ENCODE measurements around the gene EPS8.

Gene EPS8

DNA sequence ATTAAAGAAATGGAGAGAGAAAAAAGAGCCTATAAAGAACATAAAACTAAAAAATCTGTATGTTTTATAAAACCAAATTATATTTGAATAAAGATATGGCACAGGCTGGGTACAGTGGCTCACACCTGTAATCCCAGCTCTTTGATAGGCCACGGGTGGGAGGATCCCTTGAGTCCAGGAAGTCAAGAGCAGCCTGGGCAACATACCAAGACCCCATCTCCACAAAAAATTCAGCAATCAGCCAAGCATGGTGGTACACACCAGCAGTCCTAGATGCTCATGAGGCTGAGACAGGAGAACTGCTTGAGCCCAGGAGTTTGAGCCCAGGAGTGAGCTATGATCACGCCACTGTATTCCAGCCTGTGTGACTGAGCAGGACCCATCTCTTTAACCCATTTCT, 74.9 kb downstream of the EPS8 start:
- TF ChIP-seq, protein P1, sequence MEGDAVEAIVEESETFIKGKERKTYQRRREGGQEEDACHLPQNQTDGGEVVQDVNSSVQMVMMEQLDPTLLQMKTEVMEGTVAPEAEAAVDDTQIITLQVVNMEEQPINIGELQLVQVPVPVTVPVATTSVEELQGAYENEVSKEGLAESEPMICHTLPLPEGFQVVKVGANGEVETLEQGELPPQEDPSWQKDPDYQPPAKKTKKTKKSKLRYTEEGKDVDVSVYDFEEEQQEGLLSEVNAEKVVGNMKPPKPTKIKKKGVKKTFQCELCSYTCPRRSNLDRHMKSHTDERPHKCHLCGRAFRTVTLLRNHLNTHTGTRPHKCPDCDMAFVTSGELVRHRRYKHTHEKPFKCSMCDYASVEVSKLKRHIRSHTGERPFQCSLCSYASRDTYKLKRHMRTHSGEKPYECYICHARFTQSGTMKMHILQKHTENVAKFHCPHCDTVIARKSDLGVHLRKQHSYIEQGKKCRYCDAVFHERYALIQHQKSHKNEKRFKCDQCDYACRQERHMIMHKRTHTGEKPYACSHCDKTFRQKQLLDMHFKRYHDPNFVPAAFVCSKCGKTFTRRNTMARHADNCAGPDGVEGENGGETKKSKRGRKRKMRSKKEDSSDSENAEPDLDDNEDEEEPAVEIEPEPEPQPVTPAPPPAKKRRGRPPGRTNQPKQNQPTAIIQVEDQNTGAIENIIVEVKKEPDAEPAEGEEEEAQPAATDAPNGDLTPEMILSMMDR (IDR thresholded peaks at IDR 0.05; ENCODE audit: low read length, missing control alignments) = no peak

DNA sequence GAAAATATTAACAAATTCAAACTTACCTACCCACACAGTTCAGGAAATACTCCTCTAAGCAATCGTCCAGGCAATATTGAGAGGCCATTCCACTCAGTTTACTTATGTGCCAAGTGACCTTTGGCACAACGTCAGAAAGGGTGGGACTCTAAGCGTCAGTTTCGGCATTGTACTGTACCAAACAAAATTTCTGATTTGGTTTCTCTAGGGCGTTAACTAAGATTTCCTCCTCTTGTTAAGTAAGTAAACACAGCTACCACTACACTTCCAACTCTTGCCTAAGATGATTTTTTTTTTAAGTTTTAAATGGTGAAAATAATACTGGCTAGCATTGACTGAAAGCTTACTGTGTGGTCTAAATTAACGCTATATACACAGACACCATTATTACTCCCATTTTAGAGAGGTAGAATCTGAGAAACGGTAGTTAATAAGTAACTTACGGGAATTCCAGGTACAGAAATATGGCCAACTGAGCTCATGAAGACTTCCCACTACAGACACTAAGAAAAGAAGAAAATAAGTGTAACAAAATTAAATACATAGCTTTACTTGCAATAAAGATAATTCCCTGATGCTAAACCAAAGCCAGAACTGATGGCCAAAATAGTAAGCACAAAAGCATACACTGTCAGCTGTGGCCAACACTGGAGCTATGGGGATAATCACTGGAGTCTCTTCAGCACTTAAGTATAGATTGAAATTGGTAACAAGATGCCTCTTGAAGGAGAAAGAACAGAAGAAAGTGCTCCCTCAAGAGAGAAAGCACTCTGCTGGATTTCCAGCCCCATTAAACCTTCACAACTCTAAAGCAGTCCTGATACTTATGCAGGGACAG, 76.1 kb downstream of the EPS8 start:
- TF ChIP-seq, protein P1 (IDR thresholded peaks at IDR 0.05; ENCODE audit: low read length, missing control alignments) = no peak
- DNase-seq (ENCODE audit: low read depth) = no peak
- no peak overlapping the region for H3K4me3 ChIP-seq (replicated peaks; ENCODE audit: low read depth, low read length)

More for the DNA sequence above, 74.9 kb downstream of the EPS8 start:
- DNase-seq (ENCODE audit: low read depth) = no peak
- H3K4me3 ChIP-seq (replicated peaks; ENCODE audit: low read depth, low read length) = no peak overlapping the region

DNA sequence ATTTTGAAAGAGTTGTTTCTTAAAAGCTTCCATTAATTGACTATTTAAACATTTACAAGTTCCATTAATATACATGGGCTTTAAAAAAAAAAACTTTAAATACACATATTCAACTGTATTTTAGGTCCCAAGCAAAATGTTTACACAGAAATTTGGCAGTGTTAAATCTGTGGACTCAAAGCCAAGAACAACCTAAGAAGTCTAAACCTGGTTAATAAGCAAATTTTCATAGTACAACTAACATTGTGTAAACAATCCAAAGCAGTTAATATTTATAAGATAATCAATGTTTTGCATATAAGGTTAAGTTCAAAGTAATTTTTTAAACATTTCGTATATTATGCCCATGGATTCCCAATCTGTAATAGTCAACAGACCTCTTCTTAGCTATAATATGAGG, 77.0 kb downstream of the EPS8 start:
- no peak overlapping the region for H3K4me3 ChIP-seq (replicated peaks; ENCODE audit: low read depth, low read length)
- DNase-seq (ENCODE audit: low read depth) = no peak
- TF ChIP-seq, protein P1 (IDR thresholded peaks at IDR 0.05; ENCODE audit: low read length, missing control alignments) = no peak

DNA sequence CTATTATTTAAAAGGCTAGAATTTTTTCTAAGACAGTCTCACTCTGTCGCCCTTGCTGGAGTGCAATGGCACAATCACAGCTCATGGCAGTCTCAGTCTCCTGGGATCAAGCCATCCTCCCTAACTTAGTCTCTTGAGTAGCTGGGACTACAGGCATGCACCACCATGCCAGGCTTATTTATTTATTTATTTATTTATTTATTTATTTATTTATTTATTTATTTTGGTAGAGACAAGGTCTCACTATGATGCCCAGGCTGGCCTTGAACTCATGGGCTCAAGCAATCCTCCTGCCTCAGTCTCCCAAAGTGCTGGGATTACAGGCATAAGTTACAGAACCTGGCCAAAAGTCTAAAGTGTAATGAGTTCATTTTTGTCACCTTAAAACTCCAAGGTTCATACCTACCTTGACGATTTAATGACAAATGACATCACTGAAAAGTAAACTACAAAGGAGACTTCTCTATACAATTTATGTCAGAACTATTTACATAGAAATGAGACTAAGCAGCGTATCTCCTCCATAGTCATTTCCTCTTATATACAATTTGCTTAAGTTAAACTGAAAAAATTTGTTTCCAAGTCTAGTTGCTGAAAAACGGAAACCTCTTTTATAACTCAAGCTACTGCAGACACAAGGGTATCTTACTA, 78.2 kb downstream of the EPS8 start:
- TF ChIP-seq, protein P1 (IDR thresholded peaks at IDR 0.05; ENCODE audit: low read length, missing control alignments) = no peak
- H3K4me3 ChIP-seq (replicated peaks; ENCODE audit: low read depth, low read length) = no peak overlapping the region
- DNase-seq (ENCODE audit: low read depth) = no peak

DNA sequence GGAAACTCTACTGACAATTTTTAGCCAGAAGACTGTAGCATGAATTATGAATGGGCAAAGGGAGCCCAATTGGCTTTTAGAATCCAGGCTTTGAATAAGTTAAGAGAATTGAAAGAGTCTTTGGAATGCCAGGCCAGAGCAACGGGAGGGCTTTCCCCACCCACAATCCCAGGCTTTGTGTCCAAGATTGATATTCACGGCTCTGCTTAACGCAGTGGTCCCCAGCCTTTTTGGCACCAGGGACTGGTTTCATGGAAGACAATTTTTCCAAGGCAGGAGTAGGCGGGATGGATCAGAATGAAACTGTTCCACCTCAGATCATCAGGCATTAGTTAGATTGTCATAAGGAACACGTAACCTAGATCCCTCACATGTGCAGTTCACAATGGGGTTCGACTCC, 79.6 kb downstream of the EPS8 start:
- DNase-seq (ENCODE audit: low read depth) = no peak
- no peak overlapping the region for H3K4me3 ChIP-seq (replicated peaks; ENCODE audit: low read depth, low read length)

DNA sequence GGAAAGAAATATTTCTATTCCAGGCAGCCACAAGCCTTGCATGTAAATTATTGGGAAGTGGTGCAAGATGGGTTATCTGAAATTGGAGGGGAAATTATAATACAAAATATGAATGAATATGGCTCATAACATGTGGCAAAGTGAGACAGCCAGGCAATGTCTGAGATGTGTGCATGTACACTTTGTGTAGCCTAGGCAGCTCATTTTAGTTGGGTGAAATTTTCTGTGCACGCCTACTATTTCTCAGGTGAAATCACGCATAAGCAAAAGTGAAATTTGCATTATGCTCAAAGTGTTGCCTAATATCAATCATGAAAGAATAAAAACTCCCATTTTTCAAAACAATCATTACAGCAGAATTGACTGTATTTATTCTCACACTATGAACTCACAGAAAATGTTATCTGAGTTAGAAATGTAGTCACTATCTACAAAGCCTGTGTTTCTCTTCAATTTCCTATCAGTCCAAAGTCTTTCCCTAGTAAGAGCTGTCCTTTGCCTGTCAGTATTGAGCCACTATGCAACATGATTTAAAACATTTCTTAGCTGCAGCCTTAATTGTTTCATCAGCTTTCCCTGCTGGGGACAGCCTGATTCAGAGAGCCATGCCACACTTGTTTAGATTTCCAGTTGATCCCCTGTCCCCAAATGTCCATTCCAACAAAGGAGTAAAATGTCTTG, 80.7 kb downstream of the EPS8 start:
- DNase-seq (ENCODE audit: low read depth) = no peak
- no peak overlapping the region for H3K4me3 ChIP-seq (replicated peaks; ENCODE audit: low read depth, low read length)
- TF ChIP-seq, protein P1 (IDR thresholded peaks at IDR 0.05; ENCODE audit: low read length, missing control alignments) = no peak

More for the DNA sequence above, 79.6 kb downstream of the EPS8 start:
- TF ChIP-seq, protein P1 (IDR thresholded peaks at IDR 0.05; ENCODE audit: low read length, missing control alignments) = no peak
